Measurements from ENCODE around the gene SLC49A4.
"Not testable (repeated sequence)": the region's sequence is repeated elsewhere in the genome, so short reads cannot be mapped to it uniquely, and the experiment has no call there.

SLC49A4 gene

GRCh38 chr3:122794779-122795673 lies at the start of gene SLC49A4:
Gene SLC49A4, plus strand, starts transcription at chr3:122795069. Its CDS starts 124 bp downstream, at chr3:122795193.
- FAIRE-seq (peak; percentile 73), DNase-seq (ENCODE audit: insufficient read length, low spot score) (peak; percentile 80)

GRCh38 chr3:122745369-122746021 lies 49.4 kb upstream of the SLC49A4 start:
- no peak for DNase-seq (ENCODE audit: insufficient read length, low spot score)
- FAIRE-seq = peak; percentile 40

- not testable (repeated sequence) for FAIRE-seq; DNase-seq (ENCODE audit: insufficient read length, low spot score)
Observed at GRCh38 chr3:122747295-122747694, 47.6 kb upstream of the SLC49A4 start.

GRCh38 chr3:122748347-122748746 lies 46.5 kb upstream of the SLC49A4 start:
- FAIRE-seq = no peak
- DNase-seq (ENCODE audit: insufficient read length, low spot score) = no peak

- peak; percentile 94 for FAIRE-seq
- peak; percentile 27 for DNase-seq (ENCODE audit: insufficient read length, low spot score)
Observed at GRCh38 chr3:122754929-122755328, 39.9 kb upstream of the SLC49A4 start.

- DNase-seq (ENCODE audit: insufficient read length, low spot score) (no peak), FAIRE-seq (no peak)
Observed at GRCh38 chr3:122755491-122755890, 39.4 kb upstream of the SLC49A4 start.

- DNase-seq (ENCODE audit: insufficient read length, low spot score) = no peak
- no peak for FAIRE-seq
Observed at GRCh38 chr3:122758877-122759560, 35.9 kb upstream of the SLC49A4 start.

GRCh38 chr3:122760453-122761271 lies 34.2 kb upstream of the SLC49A4 start:
- no peak for DNase-seq (ENCODE audit: insufficient read length, low spot score)
- FAIRE-seq = no peak

- no peak for DNase-seq (ENCODE audit: insufficient read length, low spot score)
- FAIRE-seq = no peak
Observed at GRCh38 chr3:122766430-122766829, 28.4 kb upstream of the SLC49A4 start.

- DNase-seq (ENCODE audit: insufficient read length, low spot score) (no peak), FAIRE-seq (no peak)
Observed at GRCh38 chr3:122767540-122768372, 27.1 kb upstream of the SLC49A4 start.

- DNase-seq (ENCODE audit: insufficient read length, low spot score) (no peak), FAIRE-seq (no peak)
Observed at GRCh38 chr3:122770521-122771202, 24.2 kb upstream of the SLC49A4 start.

- no peak for DNase-seq (ENCODE audit: insufficient read length, low spot score)
- FAIRE-seq = no peak
Observed at GRCh38 chr3:122772827-122773226, 22.0 kb upstream of the SLC49A4 start.

- FAIRE-seq = peak; percentile 89
Observed at GRCh38 chr3:122773944-122774509, 20.8 kb upstream of the SLC49A4 start.

GRCh38 chr3:122774564-122774963 lies 20.3 kb upstream of the SLC49A4 start:
- DNase-seq (ENCODE audit: insufficient read length, low spot score) (no peak), FAIRE-seq (no peak)

More at GRCh38 chr3:122773944-122774509, 20.8 kb upstream of the SLC49A4 start:
- no peak for DNase-seq (ENCODE audit: insufficient read length, low spot score)

- no peak for FAIRE-seq
- no peak for DNase-seq (ENCODE audit: insufficient read length, low spot score)
Observed at GRCh38 chr3:122776675-122777468, 18.0 kb upstream of the SLC49A4 start.

- no peak for DNase-seq (ENCODE audit: insufficient read length, low spot score)
- no peak for FAIRE-seq
Observed at GRCh38 chr3:122777563-122777962, 17.3 kb upstream of the SLC49A4 start.

GRCh38 chr3:122782804-122783203 lies 12.1 kb upstream of the SLC49A4 start:
- FAIRE-seq = no peak
- no peak for DNase-seq (ENCODE audit: insufficient read length, low spot score)

GRCh38 chr3:122784436-122784835 lies 10.4 kb upstream of the SLC49A4 start:
- FAIRE-seq (no peak), DNase-seq (ENCODE audit: insufficient read length, low spot score) (no peak)
